NCI-H446 treated with DMSO at 0.1 percent for 48 hours (cell line): Measurements from ENCODE around the gene TEX10.
"Not testable (repeated sequence)": the region's sequence is repeated elsewhere in the genome, so short reads cannot be mapped to it uniquely, and the experiment has no call there.

ENCODE experiments used
- DNase-seq: peaks from one replicate; lab custom pipeline; 2025; lab: John Stamatoyannopoulos, UW

Gene TEX10

DNA sequence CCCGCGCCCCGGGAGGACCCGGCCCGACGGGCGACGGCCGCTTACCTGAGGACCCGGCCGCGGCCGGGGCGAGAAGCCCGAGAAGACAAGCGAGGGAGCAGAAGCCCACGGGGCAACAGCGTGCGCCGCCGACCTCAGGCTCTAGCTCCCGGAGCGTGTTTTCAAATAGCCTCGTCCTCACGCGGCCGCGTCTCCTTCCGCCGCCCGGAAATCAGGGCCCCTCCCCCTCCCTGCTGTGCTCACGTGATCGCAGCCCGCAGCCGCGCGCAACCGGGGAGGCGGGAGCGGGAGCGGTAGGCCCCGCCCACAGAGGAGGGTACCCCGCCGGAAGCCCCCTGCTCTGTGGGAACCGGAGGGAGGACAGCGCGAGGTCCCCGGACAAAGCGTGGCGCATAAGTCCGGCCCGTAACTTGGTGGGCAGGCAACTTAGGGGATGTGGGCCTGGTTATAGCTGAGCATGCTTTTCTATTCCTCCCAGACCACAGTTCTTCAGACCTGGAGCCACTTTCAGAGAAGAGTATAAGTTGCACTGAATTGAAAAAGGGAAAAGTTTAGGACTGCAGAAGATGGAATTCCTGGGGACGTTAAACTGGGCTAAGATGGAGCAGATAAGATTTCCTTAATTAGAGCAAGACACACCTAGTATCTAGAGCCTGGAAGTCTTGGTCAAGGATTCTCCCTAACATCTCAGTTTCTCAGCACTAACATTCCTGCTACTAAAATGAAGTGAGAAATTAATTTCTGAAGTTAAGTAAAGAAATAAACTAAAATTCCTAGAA lies at the start of gene TEX10:
Gene TEX10, minus strand, starts transcription at position 216 of the 779 bp plus-strand sequence. CDS start 3,579 bp downstream, outside the sequence.
- peak; percentile 43 for DNase-seq

DNA sequence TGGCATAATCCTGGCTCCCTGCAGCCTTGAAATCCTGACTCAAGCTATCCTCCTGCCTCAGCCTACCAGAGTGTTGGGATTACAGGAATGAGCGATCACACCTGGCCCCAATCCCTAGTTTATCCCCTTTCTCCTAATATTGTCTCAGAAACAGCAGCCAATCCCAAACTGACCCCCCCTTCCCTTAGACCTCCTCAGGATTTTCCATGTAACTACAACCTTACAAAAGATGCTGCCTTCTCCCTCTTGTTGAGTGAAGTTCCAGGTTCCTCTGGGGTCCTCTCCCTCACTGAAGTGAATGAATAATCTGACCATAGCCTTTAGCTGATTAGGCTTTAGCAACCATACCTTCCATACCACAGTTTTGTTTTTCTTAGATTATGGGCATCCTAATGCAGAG lies 48.3 kb upstream of the TEX10 start:
- DNase-seq = no peak

DNA sequence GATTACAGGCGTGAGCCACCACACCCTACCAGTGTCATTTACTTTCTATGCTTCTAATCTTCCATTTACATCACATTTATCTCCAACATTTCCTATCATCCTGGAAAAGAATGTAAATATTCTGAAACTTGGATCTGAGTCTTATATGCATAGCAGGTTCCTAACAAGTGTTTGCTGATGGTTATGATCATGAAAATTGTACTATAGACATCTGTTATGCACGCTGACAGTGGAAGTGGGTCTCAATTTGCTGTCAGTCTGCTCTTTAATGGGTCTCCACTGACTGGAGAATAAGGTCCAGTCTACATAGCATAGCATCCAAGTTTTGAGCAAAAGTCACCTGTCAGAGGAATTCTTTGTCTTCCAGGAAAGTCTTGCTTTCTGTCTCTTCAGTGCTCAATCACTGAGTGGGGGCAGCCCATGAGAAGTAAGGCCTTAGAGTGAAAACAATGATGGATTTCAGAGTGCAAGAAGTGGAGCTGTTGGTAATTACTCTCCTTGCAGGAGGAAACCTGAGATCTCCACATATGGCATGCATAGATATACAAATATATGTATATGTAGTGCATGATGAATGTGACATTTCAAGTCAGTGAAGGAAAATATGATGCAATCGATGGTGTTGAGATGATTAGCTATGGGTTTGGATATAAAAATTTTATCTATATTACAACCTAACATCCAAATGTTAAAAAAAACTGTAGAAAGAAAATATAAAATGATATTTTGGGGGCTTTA lies 45.0 kb upstream of the TEX10 start:
- DNase-seq = no peak

DNA sequence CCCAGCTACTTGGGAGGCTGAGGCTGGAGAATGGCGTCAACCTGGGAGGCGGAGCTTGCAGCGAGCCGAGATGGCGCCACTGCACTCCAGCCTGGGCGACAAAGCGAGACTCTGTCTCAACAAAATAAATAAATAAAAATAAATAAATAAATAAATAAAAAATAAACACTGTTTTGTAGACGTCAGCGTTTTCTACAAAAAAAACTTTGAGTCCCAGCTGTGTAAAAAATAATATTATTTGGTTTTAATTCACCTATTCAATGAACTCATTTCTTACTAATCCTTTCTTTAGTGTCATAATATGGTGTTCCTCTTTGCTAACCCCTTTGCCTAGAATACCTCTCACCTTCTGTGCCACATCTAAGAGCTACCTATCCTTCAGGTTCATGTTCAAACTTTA lies 44.0 kb upstream of the TEX10 start:
- no peak for DNase-seq

DNA sequence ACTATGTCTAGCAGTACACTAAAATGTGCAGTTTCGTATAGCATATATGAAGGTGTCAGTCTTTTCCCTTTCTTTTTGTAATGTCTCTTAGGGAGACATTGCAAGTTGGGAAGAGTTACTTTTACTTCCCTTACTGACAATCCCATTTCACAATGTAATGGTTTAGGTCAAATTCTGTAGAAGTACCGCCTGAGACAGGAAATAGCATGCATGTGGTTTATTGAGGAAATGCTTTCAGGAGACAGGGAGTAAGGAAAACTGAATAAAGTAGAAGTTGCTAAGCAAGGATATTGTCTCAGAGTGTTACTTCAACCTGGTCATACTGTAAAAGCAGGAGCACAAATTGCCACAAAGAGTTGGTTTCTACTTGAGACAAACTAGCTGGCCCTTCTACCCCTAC lies 42.1 kb upstream of the TEX10 start:
- no peak for DNase-seq

DNA sequence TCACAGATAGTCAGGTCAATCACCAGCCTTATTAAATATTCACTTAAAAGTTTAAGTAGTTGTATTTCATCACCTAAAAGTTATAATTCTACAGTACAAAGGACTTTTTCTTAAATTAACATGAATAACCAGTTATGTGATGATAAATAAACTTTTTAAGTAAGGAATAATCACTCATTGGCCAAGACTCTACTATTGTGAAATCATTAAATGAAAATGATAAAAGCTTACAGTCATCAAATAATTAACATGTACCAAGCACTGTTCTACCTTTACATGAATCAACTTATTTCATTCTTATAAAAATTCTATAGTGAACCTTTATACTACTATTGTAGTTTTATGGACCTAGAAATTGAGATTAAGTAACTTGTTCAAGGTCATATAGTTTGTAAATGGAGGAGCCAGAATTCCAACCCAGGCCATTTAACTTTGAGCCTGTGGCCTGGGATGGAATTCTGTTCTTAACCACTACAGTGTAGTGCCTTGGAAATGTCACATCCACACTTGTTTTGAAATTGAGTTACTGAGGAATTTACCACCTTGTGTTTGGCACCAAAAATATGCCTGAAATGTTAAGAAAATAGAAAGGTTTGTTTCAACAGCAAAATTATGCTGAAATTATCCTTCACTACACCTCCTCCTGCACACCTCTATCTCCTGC lies 41.4 kb upstream of the TEX10 start:
- no peak for DNase-seq

DNA sequence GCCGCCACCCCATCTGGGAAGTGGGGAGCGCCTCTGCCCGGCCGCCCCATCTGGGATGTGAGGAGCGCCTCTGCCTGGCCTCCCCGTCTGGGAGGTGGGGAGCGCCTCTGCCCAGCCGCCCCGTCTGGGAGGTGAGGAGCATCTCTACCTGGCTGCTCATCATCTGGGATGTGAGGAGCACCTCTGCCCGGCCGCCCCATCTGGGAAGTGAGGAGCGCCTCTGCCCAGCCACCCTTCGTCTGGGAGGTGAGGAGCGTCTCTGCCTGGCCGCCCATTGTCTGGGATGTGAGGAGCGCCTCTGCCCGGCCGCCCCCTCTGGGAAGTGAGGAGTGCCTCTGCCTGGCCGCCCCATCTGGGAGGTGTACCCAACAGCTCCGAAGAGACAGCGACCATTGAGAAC lies 40.2 kb upstream of the TEX10 start:
- not testable (repeated sequence) for DNase-seq

DNA sequence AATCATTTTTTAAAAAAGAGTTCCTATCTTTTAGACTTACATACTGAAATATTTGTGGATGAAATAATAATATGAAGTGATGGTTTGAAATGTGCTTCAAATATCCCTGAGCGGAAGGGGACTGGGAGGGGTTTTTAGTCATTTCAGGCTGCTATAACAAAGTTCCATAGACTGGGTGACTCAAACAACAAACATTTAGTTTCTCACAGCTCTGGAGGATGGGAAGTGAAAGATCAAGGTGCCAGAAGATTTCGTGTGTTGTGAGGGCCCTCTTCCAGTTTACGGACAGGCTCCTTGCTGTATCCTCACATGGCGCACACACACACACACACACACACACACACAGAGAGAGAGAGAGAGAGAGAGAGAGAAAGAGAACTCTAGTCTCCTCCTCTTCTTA lies 27.1 kb upstream of the TEX10 start:
- no peak for DNase-seq

DNA sequence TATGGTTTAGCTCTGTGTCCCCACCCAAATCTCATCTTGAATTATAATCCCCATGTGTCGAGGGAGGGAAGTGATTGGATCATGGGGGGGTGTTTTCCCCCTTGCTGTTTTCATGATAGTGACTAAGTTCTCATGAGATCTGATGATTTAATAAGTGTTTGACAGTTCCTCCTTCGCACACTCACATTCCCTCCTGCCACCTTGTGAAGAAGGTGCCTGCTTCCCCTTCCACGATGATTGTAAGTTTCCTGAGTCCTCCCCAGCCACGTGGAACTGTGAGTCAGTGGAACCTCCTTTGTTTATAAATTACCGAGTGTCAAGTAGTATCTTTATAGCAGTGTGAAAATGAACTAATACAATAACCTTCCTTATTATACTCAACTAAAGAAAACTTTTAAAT lies 24.3 kb upstream of the TEX10 start:
- DNase-seq = no peak

DNA sequence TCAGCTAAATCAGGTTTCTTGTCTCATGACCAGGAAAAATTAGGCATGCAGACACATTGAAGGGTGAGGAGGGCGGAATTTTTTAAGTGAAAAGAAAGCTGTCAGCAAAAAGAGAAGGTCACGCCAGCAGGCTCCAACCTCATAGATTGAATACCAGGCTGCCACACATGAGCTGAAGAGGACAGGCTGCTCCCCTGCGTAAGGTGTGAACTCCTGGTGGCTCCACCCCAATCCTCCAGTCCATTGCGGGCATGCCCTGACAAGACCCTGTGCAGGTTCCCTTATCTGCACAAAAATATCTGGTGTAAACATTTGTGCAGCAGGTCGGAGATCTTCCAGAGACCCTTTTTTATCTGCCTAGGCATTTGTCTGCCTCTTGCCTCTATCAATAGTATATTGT lies 22.9 kb upstream of the TEX10 start:
- no peak for DNase-seq

DNA sequence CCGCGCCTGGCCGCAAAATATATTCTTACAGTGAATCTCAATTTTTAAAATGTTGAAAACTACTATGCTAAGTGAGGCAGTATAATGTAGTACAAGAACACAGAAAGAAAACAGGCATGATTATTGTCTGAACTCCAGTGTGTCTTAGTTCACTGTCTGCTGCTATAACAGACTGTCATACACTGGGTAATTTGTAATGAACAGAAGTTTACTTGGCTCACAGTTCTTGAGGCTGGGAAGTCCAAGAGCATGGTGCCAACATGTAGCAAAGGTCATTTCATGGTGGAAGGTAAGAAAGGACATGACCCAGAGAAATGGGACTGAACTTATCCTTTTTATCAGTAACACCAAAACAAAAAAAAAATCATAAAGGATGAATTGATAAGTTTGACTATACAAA lies 19.9 kb upstream of the TEX10 start:
- no peak for DNase-seq

DNA sequence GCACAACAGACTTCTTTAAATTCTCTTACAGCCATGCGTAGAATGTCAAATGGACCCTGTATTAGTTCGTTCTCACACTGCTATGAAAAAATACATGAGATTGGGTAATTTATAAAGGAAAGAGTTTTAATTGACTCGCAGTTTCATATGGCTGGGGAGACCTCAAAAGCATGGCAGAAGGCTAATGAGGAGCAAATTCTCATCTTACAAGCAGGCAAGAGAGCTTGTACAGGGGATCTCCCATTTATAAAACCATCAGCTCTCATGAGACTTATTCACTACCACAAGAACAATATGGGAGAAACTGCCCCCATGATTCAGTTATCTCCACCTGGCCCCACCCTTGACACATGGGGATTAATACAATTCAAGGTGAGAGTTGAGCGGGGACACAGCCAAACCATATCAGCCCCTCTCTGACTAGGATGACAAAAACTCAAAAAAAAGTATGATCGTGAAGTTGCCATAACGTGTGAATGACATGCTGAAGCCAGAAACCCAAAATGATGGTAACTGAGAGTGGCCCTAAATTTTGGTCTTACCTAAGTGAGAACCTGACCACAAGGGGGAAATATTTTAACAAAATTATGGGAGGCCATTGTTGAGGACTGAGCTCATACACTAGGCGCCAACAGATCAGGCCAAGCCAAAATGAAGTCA lies 17.5 kb upstream of the TEX10 start:
- DNase-seq = no peak

DNA sequence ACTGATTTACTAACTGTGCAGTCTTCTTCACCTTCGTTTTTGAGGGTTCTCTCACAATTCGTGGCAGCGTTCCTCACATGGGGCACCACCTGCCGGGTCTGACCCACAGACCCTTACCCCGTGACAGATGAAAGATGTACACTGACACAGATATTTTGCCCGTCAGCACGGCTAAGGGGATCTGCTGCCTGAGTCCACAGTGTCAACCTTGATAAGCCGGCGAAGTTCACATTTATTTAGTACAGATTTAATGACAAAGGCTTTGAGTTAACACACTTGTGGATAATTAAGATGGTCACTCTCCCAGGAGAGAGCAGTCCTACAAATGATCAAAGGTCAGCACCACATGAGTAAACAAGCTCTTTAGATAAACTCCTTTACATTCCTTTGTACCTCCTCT lies 15.9 kb upstream of the TEX10 start:
- no peak for DNase-seq

DNA sequence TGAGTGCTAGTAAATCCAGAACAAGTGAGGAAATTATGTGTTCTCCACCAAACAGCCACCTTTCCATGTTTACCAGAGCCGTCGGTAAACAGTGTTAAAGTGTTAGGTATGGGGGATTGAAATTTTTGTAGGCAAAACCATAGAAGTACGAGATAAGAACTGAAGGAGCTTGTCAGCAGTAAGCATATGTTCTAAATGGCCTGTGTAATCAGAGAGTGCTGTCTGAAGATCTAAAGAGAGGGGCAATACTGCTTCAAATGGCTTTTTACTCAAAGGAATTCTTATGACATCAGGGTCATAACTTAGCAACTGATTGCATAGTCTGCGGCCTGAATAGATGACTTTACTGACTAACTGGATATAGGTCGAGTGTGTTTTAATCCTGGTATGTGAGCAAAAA lies 13.4 kb upstream of the TEX10 start:
- DNase-seq = no peak

DNA sequence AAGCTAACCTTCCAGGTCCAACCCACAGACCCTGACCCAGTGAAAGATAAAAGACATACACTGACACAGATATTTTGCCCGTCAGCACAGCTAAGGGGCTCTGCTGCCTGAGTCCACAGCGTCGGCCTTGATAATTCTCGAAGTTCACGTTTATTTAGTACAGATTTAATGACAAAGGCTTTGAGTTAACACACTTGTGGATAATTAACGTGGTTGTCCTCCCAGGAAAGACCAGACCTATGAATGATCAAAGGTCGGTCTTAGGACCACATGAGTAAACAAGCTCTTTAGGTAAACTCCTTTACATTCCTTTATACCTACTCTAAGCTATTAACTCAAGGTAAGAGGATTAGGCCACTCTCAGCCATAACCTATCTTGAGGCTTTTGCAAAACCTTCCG lies 11.3 kb upstream of the TEX10 start:
- no peak for DNase-seq

DNA sequence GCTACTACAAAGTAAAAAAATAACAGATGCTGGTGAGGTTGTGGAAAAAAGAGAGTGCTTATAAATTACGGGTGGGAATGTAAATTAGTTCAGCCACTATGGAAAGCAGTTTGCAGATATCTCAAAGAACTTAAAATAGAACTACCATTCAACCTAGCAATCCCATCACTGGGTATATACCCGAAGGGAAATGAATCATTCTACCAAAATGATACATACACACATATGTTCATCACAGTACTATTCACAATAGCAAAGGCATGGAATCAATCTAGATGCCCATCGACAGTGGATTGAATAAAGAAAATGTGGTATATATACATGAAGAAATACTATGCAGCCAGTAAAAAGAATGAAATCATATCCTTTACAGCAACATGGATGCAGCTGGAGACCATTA lies 6.3 kb upstream of the TEX10 start:
- DNase-seq = no peak

DNA sequence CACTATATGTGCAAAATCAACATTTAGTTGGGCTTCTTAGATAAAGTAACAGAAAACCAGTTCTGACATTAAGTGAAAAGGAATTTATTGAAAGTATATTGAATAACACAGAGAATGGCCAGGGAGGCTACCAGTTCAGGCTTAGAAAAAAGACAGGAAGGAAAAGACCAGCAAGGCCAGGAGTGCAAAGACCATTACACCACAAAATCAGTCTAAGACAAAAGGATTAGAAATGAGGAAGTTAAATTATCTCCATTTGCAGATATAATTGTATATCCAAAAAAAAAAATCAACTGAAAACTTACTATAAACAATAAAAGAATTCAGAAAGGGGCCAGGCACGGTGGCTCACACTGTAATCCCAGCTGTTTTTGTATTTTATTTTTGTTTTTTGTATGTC lies 4.8 kb upstream of the TEX10 start:
- no peak for DNase-seq

DNA sequence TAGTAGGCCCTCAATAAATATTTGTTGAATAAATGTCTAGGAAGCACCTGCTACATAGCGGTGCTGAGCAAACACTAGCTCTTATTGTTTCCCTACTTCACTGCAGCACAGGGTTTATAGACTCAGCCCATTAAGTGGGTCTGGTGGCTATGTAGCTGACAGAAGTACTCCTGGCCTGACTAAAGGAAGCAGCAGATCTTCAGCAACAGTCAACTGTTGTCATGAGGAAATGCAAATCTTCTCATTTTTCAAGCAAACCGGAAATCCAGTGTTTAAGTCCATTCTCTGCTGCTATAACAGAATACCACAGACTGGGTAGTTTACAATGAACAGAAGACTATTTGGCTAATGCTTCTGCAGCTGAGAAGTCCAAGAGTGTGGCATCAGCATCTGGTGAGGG lies 2.8 kb upstream of the TEX10 start:
- DNase-seq = no peak

DNA sequence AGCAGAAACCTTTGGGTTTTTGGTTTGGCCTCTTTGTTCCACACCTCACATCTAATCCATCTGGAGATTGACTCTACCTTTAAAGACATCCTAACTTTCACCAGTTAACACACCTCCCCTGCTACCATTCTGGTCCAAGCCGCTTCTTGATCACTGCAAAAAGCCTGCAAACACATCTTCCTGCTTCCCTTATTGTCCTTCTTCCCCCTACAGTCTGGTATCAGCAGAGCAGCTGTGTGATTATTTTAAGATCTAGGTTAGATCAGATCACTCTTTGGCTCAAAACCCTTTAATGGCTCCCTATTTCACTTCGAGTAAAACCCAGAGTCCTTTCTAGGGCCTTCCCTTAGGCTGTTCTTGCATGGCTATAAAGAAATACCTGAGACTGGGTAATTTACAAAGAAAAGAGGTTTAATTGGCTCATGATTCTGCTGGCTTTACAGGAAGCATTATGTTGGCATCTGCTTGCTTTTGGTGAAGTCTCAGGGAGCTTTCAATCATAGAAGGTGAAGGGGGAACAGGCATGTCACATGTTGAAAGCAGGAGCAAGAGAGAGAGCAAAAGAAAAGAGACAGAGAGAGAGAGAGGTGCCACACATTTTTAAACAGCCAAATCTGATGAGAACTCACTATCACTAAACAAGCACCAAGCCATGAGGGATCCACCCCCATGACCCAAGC lies 1.5 kb upstream of the TEX10 start:
- DNase-seq = no peak

DNA sequence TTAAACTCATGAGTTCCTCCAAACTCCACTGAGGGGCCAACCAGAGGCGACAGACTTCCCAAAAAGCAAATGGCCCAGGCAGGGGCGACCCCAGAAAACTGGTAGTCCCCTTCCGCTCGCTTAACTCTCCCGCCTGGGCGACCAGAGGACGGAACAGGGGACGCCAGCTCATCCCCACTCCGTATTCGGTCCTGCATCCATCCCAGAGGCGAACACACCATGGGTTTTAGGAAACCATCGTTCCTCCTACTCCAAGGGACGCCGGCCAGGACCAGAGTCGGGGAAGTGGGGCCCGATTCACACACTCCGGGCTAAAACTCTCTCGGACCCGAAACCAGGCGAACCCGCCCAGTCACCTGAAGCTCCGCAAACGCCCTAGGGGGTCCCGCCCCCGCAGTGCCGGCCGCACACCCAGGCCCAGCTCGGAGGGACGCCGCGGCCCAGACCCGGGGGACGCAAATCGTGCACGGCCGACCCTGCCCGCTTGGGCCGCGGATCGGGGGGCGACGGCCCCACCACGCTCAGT lies 478 bp downstream of the TEX10 start:
- no peak for DNase-seq

DNA sequence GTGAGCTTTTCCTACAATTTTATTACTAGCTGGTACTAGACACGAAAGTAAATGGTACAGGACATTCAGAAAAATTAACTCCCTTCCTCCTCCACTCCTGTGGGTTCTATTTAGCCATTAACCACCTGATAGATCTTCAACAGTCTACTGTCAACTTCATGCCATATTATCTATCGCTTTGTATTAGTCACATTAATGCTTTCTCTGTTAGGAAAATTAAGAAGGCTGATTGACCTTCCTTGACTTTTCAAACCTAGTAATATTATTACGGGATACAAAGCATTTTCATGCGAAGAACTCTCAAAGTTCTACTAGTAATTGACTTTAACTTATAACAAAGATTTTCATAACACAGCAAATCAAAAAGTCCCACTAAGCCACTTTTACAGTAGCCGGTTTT lies 1.2 kb downstream of the TEX10 start:
- no peak for DNase-seq

DNA sequence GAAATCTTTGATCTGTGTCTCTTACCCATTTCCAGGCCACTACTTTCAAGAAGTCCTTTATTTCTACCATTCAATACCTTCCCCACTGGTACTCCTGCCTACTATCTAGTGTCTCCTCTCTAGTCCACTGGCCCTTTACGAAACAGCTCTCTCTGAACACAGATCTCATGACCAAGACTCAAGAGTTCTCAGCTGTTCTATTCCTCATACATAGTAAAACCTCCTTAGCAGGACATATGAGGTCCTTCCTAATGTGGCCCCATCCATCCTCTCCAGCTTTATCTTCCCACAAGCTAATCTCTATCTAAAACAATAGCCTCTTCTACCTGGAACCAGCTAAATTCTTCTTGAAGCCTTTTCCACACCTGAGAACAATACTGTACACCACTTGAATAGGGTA lies 2.6 kb downstream of the TEX10 start:
- no peak for DNase-seq
